A673 (cell line): ENCODE measurements around the gene TMEM88.

Experiments
- CTCF ChIP-seq: fragments of 300-800, 200-600 bp; sonication (generic); conservative IDR thresholded peaks from 2 replicates; pipeline ENCODE4 v1.5.1; 2017; ENCODE audit warnings: low read depth, mild to moderate bottlenecking, antibody characterized with exemption, low read length, moderate library complexity, mixed read lengths
- EZH2 ChIP-seq: fragments of 200-600 bp; sonication (generic); IDR thresholded peaks from 2 replicates; pipeline ENCODE4 v1.6.1; 2017; ENCODE audit warnings: borderline replicate concordance, low read depth, mild to moderate bottlenecking, mixed read lengths, antibody characterized with exemption, low read length; ENCODE audit not compliant: poor library complexity, severe bottlenecking

GRCh38 chr17:7867881-7868329, 13.0 kb downstream of the TMEM88 start:
- TF ChIP-seq CTCF: no peak
- no peak for TF ChIP-seq EZH2
